GM23338 (cell line): Measurements from ENCODE around the gene TAF1A. TPM values are rescaled to one million over a fixed set of nuclear protein-coding genes. Genes with fewer than 3 reads are reported as not detected.

Source experiments
- ATAC-seq: fragments of 200-7000 bp; cut with Tn5 transposase; 3 replicates; pipeline ENCODE4 v1.9.1; 2020
- DNase-seq: peaks from one replicate; pipeline ENCODE4 v3.0.0-alpha.2; 2015; ENCODE audit warnings: low spot score
- H2AFZ ChIP-seq: fragments of 200-600 bp; sonication (generic); 2 replicates; pipeline ENCODE4 v1.8.0; 2016; ENCODE audit warnings: antibody characterized with exemption, mild to moderate bottlenecking, moderate library complexity
- H3F3A ChIP-seq: fragments of 200-600 bp; sonication (generic); replicated peaks from 2 replicates; pipeline ENCODE4 v1.8.0; 2017; ENCODE audit warnings: antibody characterized with exemption, mixed run types, low read depth
- H3K27ac ChIP-seq: fragments of 200-600 bp; sonication (generic); 2 replicates; pipeline ENCODE4 v1.6.1; 2016; ENCODE audit warnings: low read depth
- H3K27me3 ChIP-seq: fragments of 200-600 bp; sonication (generic); 2 replicates; pipeline ENCODE4 v1.8.0; 2016; ENCODE audit warnings: mild to moderate bottlenecking, mixed run types, moderate library complexity; ENCODE audit not compliant: insufficient read depth
- H3K36me3 ChIP-seq: fragments of 200-600 bp; sonication (generic); 2 replicates; pipeline ENCODE4 v1.8.0; 2016; ENCODE audit warnings: mild to moderate bottlenecking; ENCODE audit not compliant: insufficient read depth
- H3K4me1 ChIP-seq: fragments of 200-600 bp; sonication (generic); 2 replicates; pipeline ENCODE4 v1.8.0; 2016; ENCODE audit warnings: mild to moderate bottlenecking, moderate library complexity; ENCODE audit not compliant: insufficient read depth
- H3K4me2 ChIP-seq: fragments of 200-600 bp; sonication (generic); 2 replicates; pipeline ENCODE4 v1.7.1; 2017; ENCODE audit warnings: mixed run types
- H3K4me3 ChIP-seq: fragments of 200-600 bp; sonication (generic); 2 replicates; pipeline ENCODE4 v1.6.1; 2016; ENCODE audit warnings: mixed run types
- H3K79me2 ChIP-seq: fragments of 200-600 bp; sonication (generic); replicated peaks from 2 replicates; pipeline ENCODE4 v1.8.0; 2017; ENCODE audit warnings: mild to moderate bottlenecking; ENCODE audit not compliant: insufficient read depth
- H3K9me2 ChIP-seq: fragments of 200-600 bp; sonication (generic); 2 replicates; pipeline ENCODE4 v1.8.0; 2017; ENCODE audit not compliant: insufficient read depth
- H4K20me1 ChIP-seq: fragments of 200-600 bp; sonication (generic); replicated peaks from 2 replicates; pipeline ENCODE4 v1.8.0; 2017; ENCODE audit warnings: mild to moderate bottlenecking; ENCODE audit not compliant: insufficient read depth
- H3K27ac Mint-ChIP-seq: 2 replicates; pipeline ENCODE4 v1.8.0; 2020; ENCODE audit warnings: inconsistent platforms, mild to moderate bottlenecking, moderate library complexity, mixed read lengths
- H3K27me3 Mint-ChIP-seq: 3 replicates; pipeline ENCODE4 v1.8.0; 2022; ENCODE audit warnings: low read depth, mild to moderate bottlenecking, moderate library complexity, mixed read lengths, inconsistent platforms; ENCODE audit not compliant: insufficient read depth, poor library complexity
- H3K36me3 Mint-ChIP-seq: 3 replicates; pipeline ENCODE4 v1.8.0; 2021; ENCODE audit warnings: low read depth, mild to moderate bottlenecking, inconsistent platforms, moderate library complexity, mixed read lengths
- H3K4me1 Mint-ChIP-seq: 3 replicates; pipeline ENCODE4 v1.8.0; 2020; ENCODE audit warnings: mild to moderate bottlenecking, inconsistent platforms, mixed read lengths
- H3K4me3 Mint-ChIP-seq: 3 replicates; pipeline ENCODE4 v1.8.0; 2021; ENCODE audit warnings: moderate library complexity, mild to moderate bottlenecking, inconsistent platforms, mixed read lengths
- H3K9me3 Mint-ChIP-seq: 3 replicates; pipeline ENCODE4 v1.8.0; 2020; ENCODE audit warnings: moderate library complexity, mild to moderate bottlenecking, inconsistent platforms, mixed read lengths
- CREB1 ChIP-seq: fragments of 250-450 bp; sonication (Bioruptor Pico); IDR thresholded peaks from 2 replicates; pipeline ENCODE4 v1.5.0; 2020; ENCODE audit warnings: low read depth, mild to moderate bottlenecking, moderate library complexity
- EZH2 ChIP-seq: fragments of 200-600 bp; sonication (generic); IDR thresholded peaks from one replicate; pipeline ENCODE4 v1.8.0; 2017; ENCODE audit warnings: antibody characterized with exemption, mild to moderate bottlenecking, low read depth; ENCODE audit not compliant: unreplicated experiment
- EZH2phosphoT487 ChIP-seq: fragments of 200-600 bp; sonication (generic); IDR thresholded peaks from one replicate; pipeline ENCODE4 v1.8.1; 2018; ENCODE audit warnings: antibody characterized with exemption; ENCODE audit not compliant: unreplicated experiment
- JUNB ChIP-seq: IDR thresholded peaks from one replicate; pipeline ENCODE4 v1.6.1; 2016; ENCODE audit warnings: antibody characterized with exemption; ENCODE audit not compliant: unreplicated experiment
- NANOG ChIP-seq: IDR thresholded peaks from 2 replicates; pipeline ENCODE4 v1.6.1; 2016; ENCODE audit warnings: antibody characterized with exemption, borderline replicate concordance
- REST ChIP-seq: IDR thresholded peaks from one replicate; pipeline ENCODE4 v1.6.1; 2018; ENCODE audit warnings: antibody characterized with exemption; ENCODE audit not compliant: unreplicated experiment
- ZNF462 ChIP-seq: fragments of 250-450 bp; sonication (Bioruptor Pico); IDR thresholded peaks from 2 replicates; pipeline ENCODE4 v1.5.0; 2020; ENCODE audit warnings: mild to moderate bottlenecking, moderate library complexity
- polyA plus RNA-seq: library from polyadenylated mRNA; unstranded; fragments of >200 nt; fragmentation: Nextera tagmentation; extraction: Ambion mirVana; gene quantifications from 2 replicates; pipeline ENCODE4 v1.2.1, GENCODE V29; 2016
- total RNA-seq: library from RNA; depleted of rRNA; stranded (reverse); fragments of >200 nt; shearing (Covaris generic); gene quantifications from 2 replicates; pipeline ENCODE4 v1.2.3, GENCODE V29; 2014

TAF1A gene
- total and polyA plus RNA-seq, 2 experiments from 2014 or later = 5.5 to 13.3 TPM

- Mint-ChIP-seq H3K27me3 (peaks cover under 1% of the 10 kb centered on the region), H3K4me1 (peaks cover 4% of the 10 kb centered on the region; the same call in 2 of the 3 replicates), H3K4me3 (no peak overlapping the region), H3K36me3 (no peaks in the 10 kb centered on the region), H3K27ac (no peak overlapping the region), H3K9me3 (no peaks in the 10 kb centered on the region; the same call in 2 of the 3 replicates)
- H3K4me1 ChIP-seq = peaks cover 6% of the 10 kb centered on the region; the same call in 1 of the 2 replicates
- no peak overlapping the region for H3K4me2 ChIP-seq
- no peak overlapping the region for H2AFZ ChIP-seq
- H3K27ac ChIP-seq = no peak overlapping the region
- no peak for TF ChIP-seq REST
- TF ChIP-seq CREB1 (CRISPR knock-in tag) = no peak
- no peak for TF ChIP-seq JUNB
- no peak overlapping the region for H3K4me3 ChIP-seq
- H3K79me2 ChIP-seq = no peaks in the 10 kb centered on the region
- DNase-seq = no peak
- no peaks in the 10 kb centered on the region for H3K9me2 ChIP-seq
- no peaks in the 10 kb centered on the region for H4K20me1 ChIP-seq
- H3F3A ChIP-seq = no peaks in the 10 kb centered on the region
- no peak for ATAC-seq
- 0 out of 2 replicates have a peak, but pooled peaks cover 3% of the 10 kb centered on the region for H3K36me3 ChIP-seq
- H3K27me3 ChIP-seq = no peaks in the 10 kb centered on the region
These were observed 5.1 kb upstream of the TAF1A start for GRCh38 chr1:222594789-222595188.

- TF ChIP-seq JUNB (no peak), NANOG (no peak), CREB1 (CRISPR knock-in tag) (no peak)
- Histone ChIP-seq H2AFZ (no peak overlapping the region), H3K79me2 (peaks cover 19% of the 10 kb centered on the region), H3K4me3 (no peak overlapping the region), H3K4me2 (no peak overlapping the region), H3K36me3 (peaks cover 7% of the 10 kb centered on the region), H3K27ac (no peak overlapping the region), H4K20me1 (no peaks in the 10 kb centered on the region), H3K9me2 (no peaks in the 10 kb centered on the region), H3F3A (no peaks in the 10 kb centered on the region), H3K27me3 (no peaks in the 10 kb centered on the region), H3K4me1 (peaks cover 12% of the 10 kb centered on the region; the same call in 1 of the 2 replicates)
- ATAC-seq (no peak), DNase-seq (no peak)
- peaks cover 7% of the 10 kb centered on the region; the same call in 2 of the 3 replicates for H3K36me3 Mint-ChIP-seq
- H3K4me1 Mint-ChIP-seq = peaks cover 9% of the 10 kb centered on the region; the same call in 2 of the 3 replicates
- H3K27ac Mint-ChIP-seq = no peak overlapping the region
- peaks cover 6% of the 10 kb centered on the region for H3K27me3 Mint-ChIP-seq
- H3K4me3 Mint-ChIP-seq = no peak overlapping the region
- no peaks in the 10 kb centered on the region; the same call in 2 of the 3 replicates for H3K9me3 Mint-ChIP-seq
These were observed 2.4 kb upstream of the TAF1A start for GRCh38 chr1:222592171-222592570.

GRCh38 chr1:222588135-222588534, 1.6 kb downstream of the TAF1A start:
- Histone ChIP-seq H3K27ac (no peak overlapping the region), H3K27me3 (no peaks in the 10 kb centered on the region), H3K79me2 (peaks cover 53% of the 10 kb centered on the region), H3K36me3 (peaks cover 17% of the 10 kb centered on the region), H3K4me2 (peak overlapping the region; percentile 86), H3K9me2 (no peaks in the 10 kb centered on the region), H2AFZ (no peak overlapping the region), H4K20me1 (peaks cover 10% of the 10 kb centered on the region; the same call in 1 of the 2 replicates), H3F3A (no peaks in the 10 kb centered on the region), H3K4me1 (peaks cover 12% of the 10 kb centered on the region; the same call in 1 of the 2 replicates), H3K4me3 (peak overlapping the region; percentile 73)
- 0 out of 2 replicates have a peak overlapping the region, but pooled peaks have one; percentile 43 for H3K27ac Mint-ChIP-seq
- H3K9me3 Mint-ChIP-seq = no peaks in the 10 kb centered on the region
- H3K27me3 Mint-ChIP-seq = peaks cover 6% of the 10 kb centered on the region
- H3K4me1 Mint-ChIP-seq = peaks cover 9% of the 10 kb centered on the region; the same call in 2 of the 3 replicates
- peaks cover 29% of the 10 kb centered on the region for H3K36me3 Mint-ChIP-seq
- no peak for DNase-seq
- H3K4me3 Mint-ChIP-seq = peak overlapping the region; percentile 50; the same call in 2 of the 3 replicates
- no peak for ATAC-seq
- TF ChIP-seq ZNF462 (no peak), EZH2phosphoT487 (no peak), EZH2 (no peak)
